SK-N-MC (cell line): Measurements from ENCODE around the gene VEZT.

ENCODE experiments used
- EZH2 ChIP-seq: fragments of 200-600 bp; sonication (generic); IDR thresholded peaks from one replicate; pipeline ENCODE4 v1.6.1; 2017; ENCODE audit warnings: antibody characterized with exemption
- FOXP2 ChIP-seq: optimal IDR thresholded peaks from 2 replicates; pipeline ENCODE3; 2011; ENCODE audit warnings: mild to moderate bottlenecking, moderate library complexity; ENCODE audit not compliant: insufficient read depth; ENCODE audit errors: extremely low read length, control extremely low read depth
- POLR2AphosphoS5 ChIP-seq: IDR thresholded peaks from 2 replicates; pipeline ENCODE4 v1.6.1; 2012; ENCODE audit warnings: mild to moderate bottlenecking, low read depth, low read length, borderline replicate concordance

DNA sequence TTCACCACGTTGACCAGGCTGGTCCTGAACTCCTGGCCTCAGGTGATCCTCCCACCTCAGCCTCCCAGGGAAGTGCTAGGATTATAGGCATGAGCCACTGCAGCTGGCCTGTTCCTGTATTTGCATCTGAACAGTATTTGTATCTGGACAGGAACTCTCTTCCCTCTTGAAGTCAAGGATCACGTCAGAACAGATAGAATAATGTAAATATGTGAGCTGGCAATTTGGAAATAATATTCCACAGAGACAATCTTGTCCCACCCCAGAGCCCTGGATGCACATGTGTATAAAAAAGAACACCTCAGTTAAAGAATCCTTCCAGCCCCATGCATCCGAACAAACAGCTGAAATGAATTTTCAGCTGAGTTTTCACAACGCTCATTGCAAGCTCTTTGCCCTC is 118.3 kb downstream of the VEZT start:
- TF ChIP-seq POLR2AphosphoS5 (no peak), EZH2 (no peak), FOXP2 (no peak)
